Vagina (tissue), 2 donors: ENCODE results near the gene FGF14. TPM values are rescaled to one million over a fixed set of nuclear protein-coding genes. Genes with fewer than 3 reads are reported as not detected.

Source experiments
- DNase-seq, 2 donors: peaks; one replicate each; pipeline ENCODE4 v3.0.0-alpha.2; 2017; ENCODE audit errors: extremely low spot score in 2 of 2
- H3K27ac ChIP-seq: fragments of 200-600 bp; sonication (generic); one replicate; pipeline ENCODE4 v1.5.1; 2019
- H3K27me3 ChIP-seq: fragments of 200-600 bp; sonication (generic); one replicate; pipeline ENCODE4 v1.5.1; 2019
- H3K36me3 ChIP-seq, 2 donors: fragments of 200-600 bp; sonication (generic); one replicate each; pipeline ENCODE4 v1.5.1; 2017 to 2019
- H3K4me1 ChIP-seq: fragments of 200-600 bp; sonication (generic); one replicate; pipeline ENCODE4 v1.5.1; 2019
- H3K4me3 ChIP-seq, 2 donors: fragments of 200-600 bp; sonication (generic); 1 replicate in 1 of 2; 2 replicates in 1 of 2; pipeline ENCODE4 v1.5.1; 2016 to 2019
- H3K9me3 ChIP-seq: fragments of 200-600 bp; sonication (generic); one replicate; pipeline ENCODE4 v1.5.1; 2019
- CTCF ChIP-seq, 3 experiments: fragments of 450-650 bp in 2 of 3; fragments of 200-600 bp in 1 of 3; sonication (generic) in 1 of 3; IDR thresholded peaks; one replicate each; pipeline ENCODE4 v1.5.1; 2017 to 2019; ENCODE audit warnings: antibody characterized with exemption in 3 of 3, mild to moderate bottlenecking in 2 of 3, moderate library complexity in 2 of 3
- POLR2A ChIP-seq, 2 donors: fragments of 450-650 bp; IDR thresholded peaks; one replicate each; pipeline ENCODE4 v1.6.1; 2017; ENCODE audit warnings: antibody characterized with exemption in 2 of 2, mild to moderate bottlenecking in 2 of 2, moderate library complexity in 2 of 2
- POLR2AphosphoS5 ChIP-seq, 2 donors: sonication (generic); formaldehyde crosslinking; IDR thresholded peaks; one replicate each; pipeline ENCODE4 v1.9.0; 2017; ENCODE audit warnings: antibody characterized with exemption in 2 of 2, mild to moderate bottlenecking in 2 of 2, low read depth in 1 of 2; ENCODE audit not compliant: insufficient read depth in 1 of 2
- intact Hi-C: fragments of 100-400 bp; cut with DNase I; formaldehyde crosslinking; loops from one replicate; pipeline ENCODE4 v1.15.1; 2023
- total RNA-seq: library from RNA; depleted of rRNA; stranded (reverse); fragments of >200 nt; gene quantifications from one replicate; pipeline ENCODE4 v1.2.3, GENCODE V29; 2016

FGF14 gene
- total RNA-seq, 1 donor from 2014 or later: 3.4 TPM

GRCh38 chr13:102003848-102004570 is 397.8 kb downstream of the FGF14 start:
- Histone ChIP-seq H3K4me3 (no peak overlapping the region), H3K27ac (no peak overlapping the region), H3K27me3 (no peaks in the 10 kb centered on the region), H3K4me1 (no peaks in the 10 kb centered on the region), H3K36me3 (no peaks in the 10 kb centered on the region), H3K9me3 (no peaks in the 10 kb centered on the region)
- intact Hi-C loops: no loop called here
- no peak for TF ChIP-seq CTCF (IDR thresholded peaks at IDR 0.05)
- no peak for TF ChIP-seq POLR2AphosphoS5 (IDR thresholded peaks at IDR 0.05; ENCODE audit: insufficient read depth in 1 of 2, low read depth in 1 of 2)
- no peak for DNase-seq

GRCh38 chr13:102002287-102002686 is 399.6 kb downstream of the FGF14 start:
- no peak for TF ChIP-seq POLR2A (IDR thresholded peaks at IDR 0.05)
- TF ChIP-seq CTCF (IDR thresholded peaks at IDR 0.05): no peak
- TF ChIP-seq POLR2AphosphoS5 (IDR thresholded peaks at IDR 0.05; ENCODE audit: insufficient read depth in 1 of 2, low read depth in 1 of 2): no peak
- DNase-seq: no peak
- intact Hi-C loops: no loop called here
- Histone ChIP-seq H3K4me1 (no peaks in the 10 kb centered on the region), H3K9me3 (no peaks in the 10 kb centered on the region), H3K27me3 (no peaks in the 10 kb centered on the region), H3K36me3 (no peaks in the 10 kb centered on the region), H3K4me3 (no peak overlapping the region), H3K27ac (no peak overlapping the region)

GRCh38 chr13:102000764-102001163 is 401.1 kb downstream of the FGF14 start:
- H3K4me1 ChIP-seq: no peaks in the 10 kb centered on the region
- no peak for TF ChIP-seq POLR2AphosphoS5 (IDR thresholded peaks at IDR 0.05; ENCODE audit: insufficient read depth in 1 of 2, low read depth in 1 of 2)
- no peak for TF ChIP-seq POLR2A (IDR thresholded peaks at IDR 0.05)
- TF ChIP-seq CTCF (IDR thresholded peaks at IDR 0.05): no peak
- no peaks in the 10 kb centered on the region for H3K36me3 ChIP-seq
- H3K27me3 ChIP-seq: no peaks in the 10 kb centered on the region
- H3K9me3 ChIP-seq: no peaks in the 10 kb centered on the region
- H3K27ac ChIP-seq: no peak overlapping the region
- H3K4me3 ChIP-seq: no peak overlapping the region
- intact Hi-C loops: no loop called here
- no peak for DNase-seq

GRCh38 chr13:101998129-101998528 is 403.7 kb downstream of the FGF14 start:
- H3K4me1 ChIP-seq: no peaks in the 10 kb centered on the region
- intact Hi-C loops: no loop called here
- no peak overlapping the region for H3K4me3 ChIP-seq
- no peak overlapping the region for H3K27ac ChIP-seq
- DNase-seq: no peak
- H3K36me3 ChIP-seq: no peaks in the 10 kb centered on the region
- H3K9me3 ChIP-seq: no peaks in the 10 kb centered on the region
- H3K27me3 ChIP-seq: no peaks in the 10 kb centered on the region
- TF ChIP-seq POLR2A (IDR thresholded peaks at IDR 0.05): no peak
- TF ChIP-seq CTCF (IDR thresholded peaks at IDR 0.05): no peak
- TF ChIP-seq POLR2AphosphoS5 (IDR thresholded peaks at IDR 0.05; ENCODE audit: insufficient read depth in 1 of 2, low read depth in 1 of 2): no peak

GRCh38 chr13:101996954-101997353 is 404.9 kb downstream of the FGF14 start:
- no peaks in the 10 kb centered on the region for H3K4me1 ChIP-seq
- H3K27me3 ChIP-seq: no peaks in the 10 kb centered on the region
- no peak for TF ChIP-seq CTCF (IDR thresholded peaks at IDR 0.05)
- TF ChIP-seq POLR2AphosphoS5 (IDR thresholded peaks at IDR 0.05; ENCODE audit: insufficient read depth in 1 of 2, low read depth in 1 of 2): no peak
- TF ChIP-seq POLR2A (IDR thresholded peaks at IDR 0.05): no peak
- intact Hi-C loops: no loop called here
- no peaks in the 10 kb centered on the region for H3K9me3 ChIP-seq
- H3K4me3 ChIP-seq: no peak overlapping the region
- H3K36me3 ChIP-seq: no peaks in the 10 kb centered on the region
- H3K27ac ChIP-seq: no peak overlapping the region
- DNase-seq: no peak
